Medulla oblongata (tissue), 1 donor: ENCODE data around the gene TSPYL1.
"Not testable (repeated sequence)": the region's sequence is repeated elsewhere in the genome, so short reads cannot be mapped to it uniquely, and the experiment has no call there.

Source experiments
- DNase-seq: peaks from one replicate; pipeline ENCODE4 v3.0.0-alpha.2; 2015; ENCODE audit errors: extremely low spot score

Gene TSPYL1

GRCh38 chr6:116279232-116280160 lies at the start of gene TSPYL1:
Gene TSPYL1, minus strand, starts transcription at chr6:116279930. Its CDS starts 100 bp downstream, at chr6:116279830.
- peak; percentile 99 for DNase-seq

- DNase-seq: no peak
Observed at GRCh38 chr6:116329156-116329555, 49.4 kb upstream of the TSPYL1 start.

- no peak for DNase-seq
Observed at GRCh38 chr6:116328528-116328903, 48.8 kb upstream of the TSPYL1 start.

- no peak for DNase-seq
Observed at GRCh38 chr6:116327803-116328527, 48.2 kb upstream of the TSPYL1 start.

GRCh38 chr6:116326996-116327395 lies 47.3 kb upstream of the TSPYL1 start:
- no peak for DNase-seq

- peak; percentile 32 for DNase-seq
Observed at GRCh38 chr6:116326181-116326671, 46.5 kb upstream of the TSPYL1 start.

GRCh38 chr6:116325634-116326132 lies 46.0 kb upstream of the TSPYL1 start:
- DNase-seq: not testable (repeated sequence)

- DNase-seq: no peak
Observed at GRCh38 chr6:116323863-116324262, 44.1 kb upstream of the TSPYL1 start.

GRCh38 chr6:116321933-116322332 lies 42.2 kb upstream of the TSPYL1 start:
- not testable (repeated sequence) for DNase-seq

GRCh38 chr6:116316772-116317467 lies 37.2 kb upstream of the TSPYL1 start:
- no peak for DNase-seq

- peak; percentile 20 for DNase-seq
Observed at GRCh38 chr6:116314878-116315277, 35.1 kb upstream of the TSPYL1 start.

GRCh38 chr6:116314218-116314617 lies 34.5 kb upstream of the TSPYL1 start:
- no peak for DNase-seq

GRCh38 chr6:116313101-116313776 lies 33.5 kb upstream of the TSPYL1 start:
- no peak for DNase-seq

GRCh38 chr6:116309657-116310056 lies 29.9 kb upstream of the TSPYL1 start:
- no peak for DNase-seq

- DNase-seq: no peak
Observed at GRCh38 chr6:116309001-116309400, 29.3 kb upstream of the TSPYL1 start.

GRCh38 chr6:116307633-116308032 lies 27.9 kb upstream of the TSPYL1 start:
- no peak for DNase-seq

GRCh38 chr6:116307001-116307400 lies 27.3 kb upstream of the TSPYL1 start:
- no peak for DNase-seq

- no peak for DNase-seq
Observed at GRCh38 chr6:116304538-116305097, 24.9 kb upstream of the TSPYL1 start.

- no peak for DNase-seq
Observed at GRCh38 chr6:116301104-116301503, 21.4 kb upstream of the TSPYL1 start.

- DNase-seq: no peak
Observed at GRCh38 chr6:116300566-116300965, 20.8 kb upstream of the TSPYL1 start.

- DNase-seq: no peak
Observed at GRCh38 chr6:116298973-116299372, 19.2 kb upstream of the TSPYL1 start.
